ENCODE results near the gene FYCO1. TPM values are rescaled to one million over a fixed set of nuclear protein-coding genes. Genes with fewer than 3 reads are reported as not detected.

FYCO1 gene
- total RNA-seq, 2 donors from 2014 or later, result 14.6 to 30.3 TPM

DNA sequence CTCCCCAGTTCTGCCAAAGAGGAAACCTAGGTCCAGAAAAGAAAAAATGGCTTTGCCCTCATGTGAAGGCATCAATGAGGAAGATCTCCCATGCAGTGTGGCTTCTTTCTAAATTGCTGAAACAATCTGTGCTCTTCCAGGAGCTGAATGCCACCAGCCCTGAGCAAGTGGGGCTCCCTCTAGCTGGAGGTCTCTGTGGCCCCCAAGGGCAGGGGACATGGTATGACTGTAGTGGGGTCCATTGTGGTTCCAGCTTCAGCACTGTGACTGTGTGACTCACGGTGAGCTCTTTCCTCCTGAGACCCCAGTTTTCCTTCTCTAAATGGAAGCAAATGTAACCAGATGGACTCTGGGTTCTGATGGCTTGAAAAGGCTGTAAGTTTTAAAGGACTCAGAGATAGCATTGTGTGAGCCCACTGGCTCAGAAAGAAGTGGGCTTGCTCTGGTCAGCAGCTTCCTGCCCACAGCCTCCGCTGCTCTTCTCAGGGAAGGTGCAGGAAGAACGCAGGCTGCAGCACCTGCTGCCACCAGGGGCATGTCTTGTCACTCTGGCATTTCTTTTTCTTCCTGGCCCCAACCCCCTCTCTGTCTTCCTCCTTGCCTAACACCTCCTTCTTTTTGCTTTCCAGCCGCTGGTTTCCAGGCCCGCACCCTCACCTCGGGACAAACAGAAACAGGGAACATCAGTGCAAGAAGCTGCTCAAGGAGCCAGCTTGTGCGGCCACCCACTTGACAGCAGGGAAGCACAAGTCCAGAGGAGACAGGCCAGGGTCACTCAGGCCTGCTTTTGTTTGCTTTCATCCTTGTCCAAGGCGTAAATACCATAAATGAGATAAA is 58.2 kb downstream of the FYCO1 start:
- Mint-ChIP-seq H3K27ac (no peak overlapping the region), H3K27me3 (no peaks in the 10 kb centered on the region), H3K4me1 (ENCODE audit: low read depth in 2 of 2) (peaks cover 19 to 39% of the 10 kb centered on the region in 2 donors), H3K36me3 (peaks cover 22% of the 10 kb centered on the region), H3K9me3 (no peaks in the 10 kb centered on the region), H3K4me3 (no peak overlapping the region)
- DNase-seq (ENCODE audit: low spot score), result no peak
- no peak for ATAC-seq

DNA sequence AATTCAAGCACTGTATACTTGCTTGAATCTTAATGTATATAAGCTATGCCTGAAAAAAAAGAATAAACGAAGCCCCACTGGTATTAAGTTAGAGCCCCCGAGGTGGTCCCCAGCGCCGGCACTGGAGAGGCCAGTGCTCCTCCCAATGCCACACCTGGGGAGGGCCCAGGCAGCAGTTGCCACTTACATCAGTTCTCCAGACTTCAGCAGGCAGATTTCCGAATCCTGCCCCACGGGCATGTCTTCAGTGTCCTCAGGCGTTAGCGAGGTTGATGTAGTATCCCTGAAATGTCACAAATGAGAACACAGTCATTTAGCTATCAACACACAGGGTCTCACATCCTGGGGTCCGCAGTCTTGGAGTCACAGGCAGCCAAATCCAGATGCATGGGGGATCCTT is 59.4 kb downstream of the FYCO1 start:
- Mint-ChIP-seq H3K9me3 (no peaks in the 10 kb centered on the region), H3K27ac (no peak overlapping the region), H3K4me1 (ENCODE audit: low read depth in 2 of 2) (peaks cover 19 to 34% of the 10 kb centered on the region in 2 donors), H3K36me3 (peaks cover 25% of the 10 kb centered on the region), H3K4me3 (no peak overlapping the region), H3K27me3 (no peaks in the 10 kb centered on the region)
- no peak for ATAC-seq
- DNase-seq (ENCODE audit: low spot score), result no peak

- peaks cover 8 to 22% of the 10 kb centered on the region in 2 donors for H3K4me1 Mint-ChIP-seq (ENCODE audit: low read depth in 2 of 2)
- no peaks in the 10 kb centered on the region for H3K27me3 Mint-ChIP-seq
- no peaks in the 10 kb centered on the region for H3K9me3 Mint-ChIP-seq
- no peak overlapping the region for H3K27ac Mint-ChIP-seq
- no peak for DNase-seq (ENCODE audit: low spot score)
- no peak for ATAC-seq
- no peak overlapping the region for H3K4me3 Mint-ChIP-seq
- peaks cover 25% of the 10 kb centered on the region for H3K36me3 Mint-ChIP-seq
Measured at GRCh38 chr3:45933591-45933990, 62.0 kb downstream of the FYCO1 start.

GRCh38 chr3:45932112-45932511 is 63.5 kb downstream of the FYCO1 start:
- Mint-ChIP-seq H3K4me3 (no peak overlapping the region), H3K4me1 (ENCODE audit: low read depth in 2 of 2) (peaks cover 6 to 15% of the 10 kb centered on the region in 2 donors), H3K36me3 (peaks cover 32% of the 10 kb centered on the region), H3K27me3 (no peaks in the 10 kb centered on the region), H3K27ac (no peak overlapping the region), H3K9me3 (no peaks in the 10 kb centered on the region)
- DNase-seq (ENCODE audit: low spot score) (no peak), ATAC-seq (peak; percentile 52 to 59)

DNA sequence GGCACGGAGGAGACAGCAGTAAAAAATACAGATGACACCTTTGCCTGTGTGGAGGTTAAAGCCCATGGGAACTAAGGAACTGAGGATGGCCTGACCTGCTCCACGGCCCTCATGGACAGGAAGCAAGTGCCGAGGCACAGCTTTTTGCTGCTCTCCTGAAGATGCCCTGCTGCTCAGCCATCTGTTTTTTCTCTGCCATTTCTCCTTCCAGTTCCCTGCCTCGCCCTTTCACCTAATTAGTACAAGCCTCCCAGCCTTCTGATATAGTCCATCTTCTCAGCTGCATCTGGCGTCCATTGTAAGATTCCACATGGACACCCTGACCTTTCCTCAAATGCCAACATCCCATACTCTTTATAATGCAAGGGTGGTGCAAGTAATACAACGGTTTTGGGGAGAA is 64.1 kb downstream of the FYCO1 start:
- ATAC-seq (no peak), DNase-seq (ENCODE audit: low spot score) (no peak)
- Mint-ChIP-seq H3K9me3 (no peaks in the 10 kb centered on the region), H3K27me3 (no peaks in the 10 kb centered on the region), H3K4me3 (no peak overlapping the region), H3K4me1 (ENCODE audit: low read depth in 2 of 2) (peaks cover 6 to 15% of the 10 kb centered on the region in 2 donors), H3K36me3 (peaks cover 34% of the 10 kb centered on the region), H3K27ac (no peak overlapping the region)

- Mint-ChIP-seq H3K27ac (peak overlapping the region in 1 of 2 donors; percentile 27), H3K9me3 (no peaks in the 10 kb centered on the region)
Measured at GRCh38 chr3:45929042-45929679, 66.5 kb downstream of the FYCO1 start.

DNA sequence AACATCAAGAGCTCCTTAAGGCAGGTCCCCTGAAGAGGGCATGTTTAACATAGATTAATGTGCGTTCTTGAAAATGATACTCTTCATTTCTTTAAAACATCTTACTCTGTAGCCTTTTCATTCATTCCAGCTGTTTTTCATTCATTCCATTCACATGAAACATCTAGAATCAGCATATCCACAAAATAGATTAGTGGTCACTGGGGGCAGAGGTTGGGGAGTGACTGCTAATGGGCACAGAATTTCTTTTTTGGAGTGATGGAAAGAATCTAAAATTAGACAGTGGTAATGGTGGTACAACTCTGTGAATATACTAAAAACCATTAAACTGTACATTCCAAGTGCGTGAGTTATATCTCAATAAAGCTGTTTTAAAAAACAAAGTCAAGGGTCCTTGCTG is 67.7 kb downstream of the FYCO1 start:
- peaks cover 27% of the 10 kb centered on the region for H3K36me3 Mint-ChIP-seq
- H3K4me3 Mint-ChIP-seq, result no peak overlapping the region
- peaks cover 16 to 17% of the 10 kb centered on the region in 2 donors for H3K4me1 Mint-ChIP-seq (ENCODE audit: low read depth in 2 of 2)
- DNase-seq (ENCODE audit: low spot score) (no peak), ATAC-seq (no peak)
- no peaks in the 10 kb centered on the region for H3K9me3 Mint-ChIP-seq
- no peaks in the 10 kb centered on the region for H3K27me3 Mint-ChIP-seq
- no peak overlapping the region for H3K27ac Mint-ChIP-seq

More at GRCh38 chr3:45929042-45929679, 66.5 kb downstream of the FYCO1 start:
- no peaks in the 10 kb centered on the region for H3K27me3 Mint-ChIP-seq
- no peak overlapping the region for H3K4me3 Mint-ChIP-seq
- DNase-seq (ENCODE audit: low spot score), result peak; percentile 79
- H3K36me3 Mint-ChIP-seq, result peaks cover 30% of the 10 kb centered on the region
- peaks cover 9 to 10% of the 10 kb centered on the region in 2 donors for H3K4me1 Mint-ChIP-seq (ENCODE audit: low read depth in 2 of 2)
- ATAC-seq, result peak; percentile 85 to 90

GRCh38 chr3:45923755-45924154 is 71.9 kb downstream of the FYCO1 start:
- H3K4me1 Mint-ChIP-seq (ENCODE audit: low read depth in 2 of 2), result peaks cover 16 to 21% of the 10 kb centered on the region in 2 donors
- ATAC-seq (no peak), DNase-seq (ENCODE audit: low spot score) (no peak)
- no peaks in the 10 kb centered on the region for H3K9me3 Mint-ChIP-seq
- H3K4me3 Mint-ChIP-seq, result no peak overlapping the region
- H3K27ac Mint-ChIP-seq, result peak overlapping the region in 1 of 2 donors; percentile 60
- peaks cover 35% of the 10 kb centered on the region for H3K36me3 Mint-ChIP-seq
- H3K27me3 Mint-ChIP-seq, result no peaks in the 10 kb centered on the region

DNA sequence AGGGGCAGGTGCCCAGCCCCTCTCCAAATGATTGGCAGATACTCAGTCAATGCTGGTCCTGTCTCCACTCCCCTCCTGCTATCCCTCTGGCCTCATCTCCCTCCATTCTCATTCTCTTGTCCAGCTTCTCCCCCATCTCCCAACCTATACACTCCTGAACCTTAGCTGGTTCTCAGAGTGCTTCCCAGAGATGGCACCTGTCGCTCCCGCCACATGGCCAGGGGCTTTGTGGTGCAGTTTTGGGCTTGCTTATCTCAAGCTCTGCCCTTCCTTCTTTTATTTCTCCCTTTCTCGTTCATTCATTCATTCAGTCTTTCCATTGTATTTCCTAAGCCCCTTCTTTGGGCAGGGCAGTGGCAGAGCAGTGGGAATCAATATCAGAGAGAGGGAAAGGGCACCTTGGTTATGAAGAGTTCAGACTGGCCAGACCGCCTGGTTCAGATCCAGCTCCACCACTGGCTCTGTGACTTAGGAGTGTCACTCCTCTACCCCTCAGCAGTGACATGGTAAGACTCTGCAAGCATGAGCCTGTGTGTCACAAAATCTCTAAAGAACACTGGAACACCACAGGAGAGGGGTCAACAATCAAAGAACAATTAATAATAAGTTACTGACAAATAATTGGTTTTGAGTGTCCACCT is 72.6 kb downstream of the FYCO1 start:
- Mint-ChIP-seq H3K27ac (no peak overlapping the region), H3K9me3 (no peaks in the 10 kb centered on the region), H3K4me3 (no peak overlapping the region), H3K27me3 (no peaks in the 10 kb centered on the region), H3K4me1 (ENCODE audit: low read depth in 2 of 2) (peaks cover 14 to 19% of the 10 kb centered on the region in 2 donors), H3K36me3 (peaks cover 37% of the 10 kb centered on the region)
- no peak for DNase-seq (ENCODE audit: low spot score)
- no peak for ATAC-seq

DNA sequence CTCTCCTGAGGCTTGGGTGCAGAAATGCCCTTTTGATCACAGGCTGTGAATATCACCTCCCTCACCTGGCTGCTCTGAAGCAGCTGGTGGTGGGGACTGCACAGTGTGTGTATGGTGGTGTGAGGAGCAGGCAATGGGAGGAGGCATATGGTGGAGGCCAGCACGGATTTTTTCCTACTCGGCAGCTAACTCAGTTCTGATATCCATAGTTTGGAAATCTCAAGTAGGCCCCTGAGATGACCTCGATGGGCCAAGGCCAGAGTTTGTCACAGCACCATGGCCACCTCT is 73.6 kb downstream of the FYCO1 start:
- Mint-ChIP-seq H3K4me3 (no peak overlapping the region), H3K9me3 (no peaks in the 10 kb centered on the region), H3K4me1 (ENCODE audit: low read depth in 2 of 2) (peaks cover 14 to 25% of the 10 kb centered on the region in 2 donors), H3K27ac (peak overlapping the region in 1 of 2 donors; percentile 5), H3K27me3 (no peaks in the 10 kb centered on the region), H3K36me3 (peaks cover 29% of the 10 kb centered on the region)
- ATAC-seq (no peak), DNase-seq (ENCODE audit: low spot score) (no peak)

DNA sequence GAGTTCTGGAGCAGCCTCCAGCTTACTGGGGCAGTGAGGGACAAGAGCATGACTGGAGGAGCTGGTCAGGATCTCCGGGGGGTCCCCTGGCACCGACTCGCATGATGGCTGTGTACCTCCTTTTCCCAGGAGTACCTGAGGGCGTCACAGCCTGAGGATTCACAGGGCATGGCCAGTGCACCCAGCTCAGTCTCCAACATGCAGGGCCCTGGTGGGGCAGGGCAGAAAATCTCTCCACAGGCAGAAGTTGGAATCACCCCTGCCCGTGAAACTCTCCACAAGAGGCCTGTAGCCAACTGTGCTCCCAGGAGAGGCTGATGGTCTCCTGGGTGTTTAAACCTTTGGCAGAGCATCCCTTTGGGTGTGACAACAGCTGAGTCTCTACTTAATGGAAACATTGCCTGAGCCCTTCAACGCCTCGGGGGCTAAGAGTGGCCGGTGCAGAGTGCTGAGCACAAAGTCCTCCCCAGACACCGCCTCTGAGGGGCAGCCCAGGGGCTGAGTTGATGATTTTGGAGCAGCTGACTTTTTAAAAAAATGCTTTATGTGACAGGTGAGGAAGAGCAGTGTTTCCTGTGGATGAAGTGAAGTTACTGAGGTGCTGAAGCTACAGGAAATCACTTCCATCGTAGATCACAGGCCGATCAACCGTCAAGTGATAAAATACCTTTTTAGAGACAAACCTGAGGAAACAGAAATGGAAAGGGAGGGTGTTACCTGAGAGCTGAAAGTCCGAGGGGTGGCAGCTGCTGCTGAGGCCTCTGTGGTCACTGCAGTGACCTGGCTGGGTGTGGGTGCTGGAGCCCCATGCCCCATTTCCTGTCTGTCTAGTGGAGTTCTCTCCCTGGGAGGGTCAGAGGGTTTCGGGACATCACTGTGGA is 74.2 kb downstream of the FYCO1 start:
- Mint-ChIP-seq H3K36me3 (peaks cover 27% of the 10 kb centered on the region), H3K4me3 (peak overlapping the region; percentile 12), H3K27me3 (no peaks in the 10 kb centered on the region), H3K27ac (peak overlapping the region in 1 of 2 donors; percentile 5), H3K4me1 (ENCODE audit: low read depth in 2 of 2) (peaks cover 20 to 29% of the 10 kb centered on the region in 2 donors), H3K9me3 (no peaks in the 10 kb centered on the region)
- DNase-seq (ENCODE audit: low spot score), result no peak
- ATAC-seq, result no peak

DNA sequence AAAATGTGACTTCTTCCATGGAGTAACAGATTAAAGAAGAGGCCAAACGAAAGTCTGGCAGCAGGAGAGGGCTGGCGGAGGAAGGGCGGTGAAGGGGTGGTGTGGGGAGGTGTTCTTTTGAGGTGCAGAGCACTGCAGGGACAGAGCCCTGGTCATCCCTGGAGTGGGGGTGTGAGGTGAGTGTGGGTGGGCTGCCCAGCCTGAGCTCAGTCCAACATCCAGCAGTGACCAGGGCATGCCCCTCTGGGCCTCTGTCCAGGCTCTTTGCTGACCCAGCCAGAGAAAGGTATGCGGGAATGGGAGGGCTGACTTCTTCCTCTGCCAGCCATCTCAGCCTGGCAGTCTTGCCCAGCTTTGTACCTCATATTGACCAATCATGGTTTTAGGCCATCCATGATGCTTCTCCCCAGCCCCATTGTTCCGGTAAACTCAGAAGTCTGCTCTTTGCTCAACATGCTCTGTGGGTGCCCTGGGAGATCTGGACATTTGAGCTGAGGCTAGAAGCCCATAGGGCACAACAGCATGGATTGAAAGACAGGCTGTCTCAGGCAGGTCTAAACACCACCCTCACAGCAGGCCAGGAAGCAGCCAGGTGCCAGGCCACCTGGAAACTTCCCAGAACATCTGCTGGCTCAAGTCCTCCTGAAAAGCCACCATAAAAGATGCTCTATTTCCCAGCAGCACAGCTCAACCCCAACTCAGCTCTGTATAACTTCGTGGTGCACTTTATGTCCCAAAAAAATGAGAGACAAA is 78.3 kb downstream of the FYCO1 start:
- Mint-ChIP-seq H3K36me3 (peaks cover 12% of the 10 kb centered on the region), H3K9me3 (no peaks in the 10 kb centered on the region), H3K4me1 (ENCODE audit: low read depth in 2 of 2) (peaks cover 36 to 37% of the 10 kb centered on the region in 2 donors), H3K27ac (no peak overlapping the region), H3K4me3 (no peak overlapping the region), H3K27me3 (no peaks in the 10 kb centered on the region)
- ATAC-seq (no peak), DNase-seq (ENCODE audit: low spot score) (no peak)

Data from natural killer cell treated with Interleukin-12 subunit alpha and Interleukin-12 subunit beta and Interleukin-15 and Interleukin-18, amount 100 ng/mL, for 72 hours (primary cell).